Posterior vena cava (tissue), 2 donors: ENCODE results near the gene PRMT3. TPM values are rescaled to one million over a fixed set of nuclear protein-coding genes. Genes with fewer than 3 reads are reported as not detected.
"Not testable (repeated sequence)": the region's sequence is repeated elsewhere in the genome, so short reads cannot be mapped to it uniquely, and the experiment has no call there.

Source experiments
- DNase-seq: peaks from one replicate; pipeline ENCODE4 v3.0.0-alpha.2; 2020; ENCODE audit warnings: low spot score
- intact Hi-C, 2 donors: fragments of 100-400 bp; cut with DNase I; formaldehyde crosslinking; loops; one replicate each; pipeline versions ENCODE4 v1.14.1 to v1.14.2; 2022 to 2023
- total RNA-seq, 2 donors: library from RNA; stranded (reverse); fragmentation: NEBNext Ultra II Directional; extraction: Animal tissue kit (Norgen Biotek cat#: 25700); gene quantifications; one replicate each; pipeline ENCODE4 v1.2.1, GENCODE V29; 2021
- donor health status: DM: yes; HTN: yes; CAD: no.
- donor health status: DM: yes; HTN: yes; CAD: no.

Gene PRMT3
- total RNA-seq, 2 donors from 2014 or later: 11.8 to 13.0 TPM

- intact Hi-C loops: no loop called here
- no peak for DNase-seq
These were observed 57.0 kb downstream of the PRMT3 start for GRCh38 chr11:20444535-20444934.

- no peak for DNase-seq
- intact Hi-C loops: no loop called here
These were observed 61.3 kb downstream of the PRMT3 start for GRCh38 chr11:20448834-20449233.

DNA sequence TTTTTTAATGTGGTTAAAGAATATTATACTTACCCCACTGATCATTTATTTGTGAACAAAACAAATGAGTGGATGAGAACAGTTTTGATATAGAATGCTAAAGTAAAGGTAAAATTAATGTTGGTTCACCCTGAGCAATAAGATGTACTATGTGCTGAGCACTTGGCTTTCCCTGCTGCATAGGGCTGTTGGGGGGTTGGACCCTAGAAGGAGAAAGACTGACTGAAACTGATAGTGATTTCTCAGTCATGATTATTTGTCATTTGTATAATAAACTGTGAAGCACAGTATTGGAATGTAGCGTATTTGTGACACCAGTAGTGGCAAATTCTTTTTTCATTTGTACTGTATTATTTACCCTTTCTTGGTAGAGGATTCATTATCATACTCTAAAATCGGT, 63.3 kb downstream of the PRMT3 start:
- intact Hi-C loops: no loop called here
- no peak for DNase-seq

DNA sequence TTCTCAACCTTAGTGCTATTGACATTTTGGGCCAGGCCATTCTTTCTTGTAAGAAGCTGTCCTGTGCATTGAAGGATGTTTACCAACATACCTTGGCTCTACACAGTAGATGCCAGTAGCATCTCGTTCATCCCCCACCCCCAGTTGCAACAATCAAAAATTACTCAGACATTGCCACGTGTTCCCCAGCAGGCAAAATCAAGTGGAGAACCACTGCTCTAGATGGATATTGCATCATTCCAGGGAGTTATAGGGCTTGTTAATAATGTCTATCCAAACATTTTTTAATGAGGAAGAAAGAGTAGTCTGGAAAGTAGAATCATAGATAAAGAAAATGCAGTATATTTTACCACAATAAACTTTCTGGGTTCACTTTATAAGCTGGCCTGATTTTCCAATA, 64.1 kb downstream of the PRMT3 start:
- DNase-seq: no peak
- intact Hi-C loops: no loop called here

DNA sequence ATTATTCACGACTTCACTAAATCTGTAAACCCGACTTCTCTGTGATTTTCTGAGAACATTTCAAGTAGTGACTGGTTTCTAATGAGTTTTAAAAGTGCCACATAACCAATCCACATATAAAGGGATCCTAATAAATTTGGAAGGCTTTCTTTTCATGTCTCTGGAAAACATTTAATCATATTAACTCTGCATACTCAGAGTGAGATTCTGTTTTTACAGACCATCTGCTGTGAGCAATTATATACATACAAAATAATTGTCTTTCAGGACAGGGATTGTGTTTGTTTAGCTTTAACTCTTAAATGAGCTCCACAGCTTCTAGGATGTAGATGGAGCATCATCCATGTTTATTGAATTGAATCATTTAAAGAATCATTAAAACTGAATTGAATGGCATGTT, 65.1 kb downstream of the PRMT3 start:
- DNase-seq: no peak
- intact Hi-C loops: no loop called here

DNA sequence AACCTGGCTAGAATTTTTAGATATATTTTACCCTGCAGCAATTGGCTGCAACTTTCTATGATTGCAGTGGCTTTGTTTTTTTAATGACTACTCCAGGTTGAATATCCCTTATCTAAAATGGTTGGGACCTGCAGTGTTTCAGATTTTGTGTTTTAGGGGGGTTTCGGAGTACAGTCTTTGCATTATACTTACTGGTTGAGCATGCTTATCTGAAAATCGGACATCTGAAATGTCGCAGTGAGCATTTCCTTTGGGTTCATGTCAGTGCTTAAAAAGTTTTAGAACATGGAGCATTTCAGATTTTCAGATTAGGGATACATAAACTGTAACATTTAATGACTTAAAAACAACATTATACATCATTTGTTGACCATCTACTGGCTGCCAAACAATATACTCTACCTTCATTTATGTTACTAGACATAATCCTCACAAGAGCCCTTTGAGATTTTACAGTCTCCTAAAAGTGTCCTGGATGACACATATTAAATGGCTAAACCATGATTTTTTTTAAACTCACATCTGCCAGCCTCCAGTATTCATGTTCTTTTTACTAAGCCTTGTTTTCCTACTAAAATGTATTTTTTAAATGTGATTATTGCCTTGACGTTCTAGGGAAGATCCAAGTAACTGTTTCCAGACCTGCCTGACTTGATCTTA, 66.3 kb downstream of the PRMT3 start:
- DNase-seq: no peak
- intact Hi-C loops: no loop called here

DNA sequence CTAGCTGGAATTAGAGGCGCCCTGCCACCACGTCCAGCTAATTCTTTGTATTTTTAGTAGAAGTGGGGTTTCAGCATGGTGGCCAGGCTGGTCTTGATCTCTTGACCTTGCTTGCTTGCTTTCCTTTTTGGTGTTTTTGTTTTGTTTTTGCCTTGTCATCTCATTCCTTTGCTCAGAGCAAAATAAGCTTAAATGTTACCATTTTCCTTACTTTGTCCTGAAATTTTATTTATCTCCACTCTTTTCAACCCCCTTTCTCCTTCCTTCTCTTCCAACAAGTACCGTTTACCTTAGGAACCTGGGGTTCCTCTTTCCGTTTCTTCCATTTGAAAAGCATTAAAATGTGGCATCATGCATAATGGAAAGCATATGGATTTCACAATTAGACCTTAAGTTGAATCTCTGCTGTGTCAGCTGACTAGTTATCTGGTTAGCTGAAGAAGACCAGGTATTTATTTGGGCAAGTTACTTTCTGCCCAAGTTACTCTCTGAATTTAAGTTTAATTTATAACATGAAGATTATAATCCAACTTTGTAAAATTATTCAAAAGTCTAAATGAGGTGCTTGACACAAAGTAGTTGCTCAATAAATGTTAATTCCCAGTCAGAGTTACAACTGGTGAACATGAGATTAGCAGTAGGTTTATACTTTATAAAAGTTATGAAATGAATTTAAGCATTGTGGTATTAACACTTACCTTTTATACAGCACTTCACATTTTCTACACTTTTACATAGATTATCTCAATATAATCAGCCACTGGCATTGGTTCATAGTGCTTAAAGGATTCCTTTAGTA, 69.7 kb downstream of the PRMT3 start:
- intact Hi-C loops: no loop called here
- DNase-seq: no peak

DNA sequence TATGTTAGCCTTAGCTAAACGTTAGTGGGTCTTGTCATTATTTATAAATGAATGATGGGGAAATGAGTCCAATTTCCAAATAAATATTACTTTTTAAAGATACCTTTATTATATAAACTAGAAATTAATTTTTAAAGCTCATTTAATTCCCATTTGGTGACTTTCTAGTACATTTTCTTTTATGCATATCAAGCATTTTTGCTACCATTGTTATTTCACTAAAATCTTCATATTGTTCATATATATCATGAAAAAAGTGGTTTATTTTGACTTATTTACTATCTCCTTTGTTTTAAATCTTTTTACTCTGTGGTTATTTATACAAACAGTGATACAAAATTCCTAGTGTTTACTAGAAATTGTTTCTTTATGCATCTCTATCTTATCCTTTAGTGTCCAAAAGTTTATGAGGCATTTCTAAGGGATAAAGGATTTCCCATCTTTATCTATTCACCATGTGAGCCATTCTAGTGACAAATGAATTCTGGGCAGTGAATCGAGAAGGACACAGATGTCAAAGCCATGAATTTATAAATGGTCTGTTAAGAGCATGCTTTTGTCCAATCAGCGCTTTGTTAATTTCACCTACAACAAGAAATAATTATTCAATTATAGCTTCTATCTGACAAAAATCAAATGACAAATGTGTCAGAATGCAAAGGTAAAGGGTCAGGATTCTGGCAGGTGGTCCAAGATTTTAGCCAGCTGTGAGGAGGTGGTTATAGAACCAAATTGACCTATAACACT, 70.6 kb downstream of the PRMT3 start:
- intact Hi-C loops: no loop called here
- DNase-seq: no peak

- intact Hi-C loops: no loop called here
- no peak for DNase-seq
These were observed 71.6 kb downstream of the PRMT3 start for GRCh38 chr11:20458905-20459632.

DNA sequence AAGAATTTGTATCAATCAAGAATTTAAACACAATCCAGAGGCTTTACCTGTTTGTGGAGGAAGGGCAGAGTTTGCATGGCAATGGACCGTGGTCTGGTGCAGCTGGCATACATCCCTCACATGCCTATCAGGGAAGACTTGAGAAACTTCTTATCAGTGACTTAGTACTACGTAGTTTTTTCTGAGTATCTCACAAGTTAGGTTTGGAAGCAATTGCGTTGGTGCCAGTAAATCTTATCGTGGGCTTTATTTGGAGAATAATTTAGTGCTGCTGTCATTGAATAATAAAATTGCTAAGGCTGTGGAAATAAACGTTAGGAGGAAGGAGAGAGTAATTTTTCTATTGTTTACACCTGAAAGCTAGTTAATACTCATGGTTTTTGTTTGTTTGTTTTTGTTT, 72.3 kb downstream of the PRMT3 start:
- DNase-seq: no peak
- intact Hi-C loops: no loop called here

GRCh38 chr11:20464518-20464917, 77.0 kb downstream of the PRMT3 start:
- intact Hi-C loops: no loop called here

DNA sequence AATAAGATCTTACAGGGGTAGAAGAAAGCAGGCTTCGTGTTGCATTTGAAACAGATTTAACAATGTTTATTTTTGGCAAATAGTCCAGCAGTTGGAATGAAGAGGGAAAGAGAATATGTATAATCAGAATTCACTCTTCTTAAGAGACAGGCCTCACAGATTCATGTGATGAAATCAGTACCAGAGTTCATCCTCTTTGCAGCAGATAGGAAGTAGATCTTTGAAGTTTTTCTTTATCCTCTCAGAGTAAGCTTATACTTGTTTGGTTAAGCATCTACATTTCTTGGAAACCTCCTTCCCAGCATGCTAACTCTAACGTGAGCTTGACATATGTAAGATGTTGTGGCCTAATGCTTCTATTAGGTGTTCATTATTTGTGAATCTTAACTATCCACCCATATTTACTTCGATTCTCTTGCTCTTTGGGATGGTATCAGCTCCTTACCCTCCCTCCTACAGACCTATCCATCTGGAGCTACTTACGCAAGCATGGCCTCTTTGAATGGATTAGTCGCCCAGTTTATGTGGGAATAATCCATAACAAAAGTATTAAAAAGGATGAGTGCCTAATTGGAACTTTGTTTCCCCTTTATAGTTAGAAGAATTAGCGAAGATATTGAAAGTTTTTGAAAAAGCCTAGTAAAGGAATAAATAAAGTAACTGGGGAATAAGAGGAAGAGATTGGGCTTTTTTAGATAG, 80.1 kb downstream of the PRMT3 start:
- no peak for DNase-seq
- intact Hi-C loops: no loop called here

More at GRCh38 chr11:20464518-20464917, 77.0 kb downstream of the PRMT3 start:
- no peak for DNase-seq

- intact Hi-C loops: no loop called here
- no peak for DNase-seq
These were observed 82.8 kb downstream of the PRMT3 start for GRCh38 chr11:20470348-20470747.

DNA sequence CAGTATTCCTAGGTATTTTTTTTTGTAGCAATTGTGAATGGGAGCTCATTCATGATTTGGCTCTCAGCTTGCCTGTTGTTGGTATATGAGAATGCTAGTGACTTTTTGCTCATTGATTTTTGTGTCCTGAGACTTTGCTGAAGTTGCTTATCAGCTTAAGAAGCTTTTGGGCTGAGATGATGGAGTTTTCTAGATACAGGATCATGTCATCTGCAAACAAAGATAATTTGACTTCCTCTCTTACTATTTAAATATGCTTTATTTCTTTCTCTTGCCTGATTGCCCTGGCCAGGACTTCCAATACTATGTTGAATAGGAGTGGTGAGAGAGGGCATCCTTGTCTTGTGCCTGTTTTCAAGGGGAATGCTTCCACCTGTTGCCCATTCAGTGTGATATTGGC, 84.4 kb downstream of the PRMT3 start:
- intact Hi-C loops, DNase-seq: not testable (repeated sequence)

- intact Hi-C loops: no loop called here
- no peak for DNase-seq
These were observed 86.8 kb downstream of the PRMT3 start for GRCh38 chr11:20474176-20474881.

DNA sequence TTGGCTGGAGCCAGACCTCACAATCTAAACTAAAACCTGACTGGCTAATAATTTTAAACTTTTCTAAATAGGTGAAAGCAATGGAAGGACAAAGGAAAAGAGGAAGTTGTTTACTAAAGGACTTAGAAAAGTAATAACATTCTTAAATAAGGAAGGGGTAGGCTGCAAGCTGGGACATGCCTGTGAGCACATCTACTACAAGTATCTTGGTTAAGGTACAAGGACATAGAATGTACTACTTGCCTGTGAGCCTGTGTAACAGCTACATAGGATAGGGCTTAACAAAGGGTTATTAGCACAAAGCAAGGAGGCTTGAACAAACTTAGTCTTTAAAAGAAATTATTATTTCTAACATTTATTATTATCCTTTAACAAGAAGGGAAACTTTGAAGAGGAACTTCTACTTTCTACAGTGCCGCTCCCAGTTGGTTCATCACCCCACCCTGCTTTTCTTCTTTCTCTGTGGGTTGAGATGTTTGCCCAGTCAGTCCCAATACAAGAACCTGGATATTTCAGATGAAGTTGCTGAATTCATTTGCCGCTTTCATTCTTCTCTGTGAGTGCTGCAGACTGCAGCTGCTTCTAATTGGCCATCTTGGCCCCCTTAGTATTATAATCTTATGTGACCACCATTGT, 87.5 kb downstream of the PRMT3 start:
- intact Hi-C loops: no loop called here
- DNase-seq: no peak

DNA sequence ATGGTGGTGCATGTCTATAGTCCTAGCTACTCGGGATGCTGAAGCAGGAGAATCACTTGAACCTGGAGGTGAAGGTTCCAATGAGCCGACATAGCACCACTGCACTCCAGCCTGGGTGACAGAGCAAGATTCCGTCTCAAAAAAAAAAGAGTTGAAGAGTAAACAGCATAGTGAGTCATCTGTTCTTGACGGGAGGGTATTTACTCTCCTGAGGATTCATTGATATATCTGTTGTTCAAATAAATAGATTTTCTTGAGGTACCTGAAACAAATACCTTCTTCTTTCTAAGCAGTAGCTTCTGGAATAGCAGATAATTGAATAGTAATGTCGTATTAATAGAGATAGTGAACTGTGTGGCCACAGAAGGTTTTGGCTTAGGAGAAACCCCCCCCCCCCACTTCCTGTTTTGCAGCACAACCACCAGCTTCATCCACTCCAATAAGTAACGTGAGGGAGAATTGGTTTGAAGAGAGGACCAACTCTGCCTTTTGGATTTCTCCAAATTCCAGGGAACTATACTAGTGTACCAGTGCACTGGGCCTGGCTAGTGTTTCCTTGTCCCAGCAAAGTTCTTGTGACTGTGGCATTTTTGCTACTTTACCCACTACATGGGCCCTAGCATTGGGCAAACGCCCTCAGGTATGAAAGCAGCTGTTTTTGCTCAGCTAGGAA, 90.0 kb downstream of the PRMT3 start:
- DNase-seq: no peak
- intact Hi-C loops: no loop called here

- no peak for DNase-seq
- intact Hi-C loops: no loop called here
These were observed 92.0 kb downstream of the PRMT3 start for GRCh38 chr11:20479513-20479912.
